ENCODE data around the gene KNOP1.

Gene KNOP1

DNA sequence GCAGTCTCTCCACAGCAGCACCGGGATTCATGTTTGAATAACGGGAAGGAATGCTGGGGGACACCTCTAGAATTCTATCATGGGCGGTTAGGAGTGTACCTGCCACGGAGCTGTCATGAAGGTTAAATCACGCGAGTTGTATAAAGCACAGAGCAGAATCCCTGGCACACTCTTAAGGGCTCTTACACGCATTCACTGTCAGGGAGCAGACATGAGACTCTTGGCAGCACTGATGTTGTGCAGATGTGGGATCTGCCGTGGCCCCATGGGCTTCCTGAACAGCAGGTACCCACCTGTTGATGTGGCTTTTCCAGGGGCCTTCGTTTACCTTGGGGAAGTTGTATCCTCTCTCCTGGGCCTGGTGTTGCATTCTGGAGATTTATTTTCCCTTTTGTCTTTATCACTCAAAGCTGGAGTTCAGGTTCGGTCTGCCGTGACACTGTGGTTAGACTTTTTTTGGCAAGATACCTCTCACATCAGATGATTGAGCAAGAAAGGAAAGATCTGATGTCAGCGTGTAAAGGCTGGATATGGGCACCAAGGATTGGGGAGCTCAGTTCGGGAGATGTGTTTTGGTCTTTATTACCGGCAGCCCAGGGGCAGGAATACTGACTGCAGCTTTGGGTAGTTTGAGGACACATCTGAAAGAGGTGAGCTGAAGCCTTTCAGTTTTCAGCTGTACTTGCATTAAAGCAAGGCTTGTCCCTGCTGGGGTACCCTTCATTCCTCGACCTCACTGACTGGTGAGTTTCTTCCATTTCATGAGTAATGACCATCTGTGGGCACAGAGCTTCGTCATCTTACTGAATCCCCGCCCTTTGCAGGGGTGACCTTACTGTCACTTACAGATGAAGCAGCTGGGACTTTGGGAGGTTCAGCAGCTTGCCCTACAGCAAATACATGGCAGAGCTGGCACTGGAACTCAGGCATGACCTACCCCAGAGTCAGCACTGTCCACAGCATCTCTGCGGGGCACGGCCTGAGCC, 19.3 kb downstream of the KNOP1 start:
- TF ChIP-seq, protein P1, sequence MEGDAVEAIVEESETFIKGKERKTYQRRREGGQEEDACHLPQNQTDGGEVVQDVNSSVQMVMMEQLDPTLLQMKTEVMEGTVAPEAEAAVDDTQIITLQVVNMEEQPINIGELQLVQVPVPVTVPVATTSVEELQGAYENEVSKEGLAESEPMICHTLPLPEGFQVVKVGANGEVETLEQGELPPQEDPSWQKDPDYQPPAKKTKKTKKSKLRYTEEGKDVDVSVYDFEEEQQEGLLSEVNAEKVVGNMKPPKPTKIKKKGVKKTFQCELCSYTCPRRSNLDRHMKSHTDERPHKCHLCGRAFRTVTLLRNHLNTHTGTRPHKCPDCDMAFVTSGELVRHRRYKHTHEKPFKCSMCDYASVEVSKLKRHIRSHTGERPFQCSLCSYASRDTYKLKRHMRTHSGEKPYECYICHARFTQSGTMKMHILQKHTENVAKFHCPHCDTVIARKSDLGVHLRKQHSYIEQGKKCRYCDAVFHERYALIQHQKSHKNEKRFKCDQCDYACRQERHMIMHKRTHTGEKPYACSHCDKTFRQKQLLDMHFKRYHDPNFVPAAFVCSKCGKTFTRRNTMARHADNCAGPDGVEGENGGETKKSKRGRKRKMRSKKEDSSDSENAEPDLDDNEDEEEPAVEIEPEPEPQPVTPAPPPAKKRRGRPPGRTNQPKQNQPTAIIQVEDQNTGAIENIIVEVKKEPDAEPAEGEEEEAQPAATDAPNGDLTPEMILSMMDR (IDR thresholded peaks at IDR 0.05): no peak
- H3K4me3 ChIP-seq (ENCODE audit: low read depth in 1 of 2, low read length in 1 of 2): no peak overlapping the region
- H3K27me3 ChIP-seq: no peaks in the 10 kb centered on the region
- H3K4me1 ChIP-seq (ENCODE audit: control insufficient read depth in 1 of 2, insufficient read depth in 1 of 2, low read depth in 1 of 2, low read length in 1 of 2): no peaks in the 10 kb centered on the region
- H3K9me3 ChIP-seq: no peaks in the 10 kb centered on the region
- H3K36me3 ChIP-seq: peaks cover 50% of the 10 kb centered on the region
- H3K27ac ChIP-seq: no peak overlapping the region

DNA sequence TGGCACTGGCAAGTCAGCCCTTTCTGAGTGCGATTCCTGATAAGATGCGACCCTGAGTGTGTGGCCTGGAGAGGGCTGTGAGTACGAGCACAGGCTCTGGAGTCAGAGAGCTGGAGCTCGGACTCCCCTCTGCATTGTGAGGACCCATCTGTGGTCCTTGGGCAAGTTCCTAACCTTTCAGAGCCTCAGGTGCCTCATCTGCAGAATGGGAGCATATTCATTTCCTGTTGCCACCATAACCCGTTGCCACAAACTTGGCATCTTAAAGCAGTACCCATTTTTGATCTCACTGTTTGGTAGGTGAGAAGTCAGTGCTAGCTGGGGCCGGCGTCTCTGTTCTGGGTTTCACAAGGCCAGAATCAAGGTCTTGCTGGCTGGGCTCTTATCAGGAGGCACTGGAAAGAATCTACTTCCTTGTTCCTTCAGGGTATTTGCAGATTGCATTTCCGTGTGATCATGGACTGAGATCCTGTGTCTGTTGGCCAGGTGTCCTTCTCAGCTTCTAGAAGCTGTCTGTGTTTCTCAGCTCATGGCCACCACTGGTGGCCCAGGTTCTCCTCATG, 20.2 kb downstream of the KNOP1 start:
- Histone ChIP-seq H3K9me3 (no peaks in the 10 kb centered on the region), H3K27me3 (no peaks in the 10 kb centered on the region), H3K36me3 (peaks cover 54% of the 10 kb centered on the region), H3K4me1 (ENCODE audit: control insufficient read depth in 1 of 2, insufficient read depth in 1 of 2, low read depth in 1 of 2, low read length in 1 of 2) (no peaks in the 10 kb centered on the region), H3K4me3 (ENCODE audit: low read depth in 1 of 2, low read length in 1 of 2) (no peak overlapping the region), H3K27ac (no peak overlapping the region)
- TF ChIP-seq, protein P1 (IDR thresholded peaks at IDR 0.05): no peak

DNA sequence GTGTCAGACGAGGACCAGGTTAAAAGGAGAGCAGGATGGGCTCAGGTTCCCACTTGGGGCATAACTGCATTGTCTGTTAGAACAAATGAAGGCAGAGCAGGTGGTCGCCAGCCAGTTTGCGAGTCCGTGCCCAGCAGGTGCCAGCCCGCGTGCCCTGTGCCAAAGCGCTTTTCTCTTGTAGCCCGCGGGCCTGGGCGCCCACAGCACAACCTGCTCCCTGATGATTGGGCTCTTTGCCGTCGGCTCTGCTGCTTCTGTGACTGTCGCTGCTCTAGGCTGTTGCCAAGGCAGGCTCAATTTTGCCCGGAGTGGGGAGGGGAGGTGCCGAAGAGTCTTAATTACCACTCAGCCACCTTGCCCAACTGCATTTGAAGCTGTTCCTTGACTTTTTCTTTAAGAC, 21.1 kb downstream of the KNOP1 start:
- Histone ChIP-seq H3K27me3 (no peaks in the 10 kb centered on the region), H3K27ac (no peak overlapping the region)

DNA sequence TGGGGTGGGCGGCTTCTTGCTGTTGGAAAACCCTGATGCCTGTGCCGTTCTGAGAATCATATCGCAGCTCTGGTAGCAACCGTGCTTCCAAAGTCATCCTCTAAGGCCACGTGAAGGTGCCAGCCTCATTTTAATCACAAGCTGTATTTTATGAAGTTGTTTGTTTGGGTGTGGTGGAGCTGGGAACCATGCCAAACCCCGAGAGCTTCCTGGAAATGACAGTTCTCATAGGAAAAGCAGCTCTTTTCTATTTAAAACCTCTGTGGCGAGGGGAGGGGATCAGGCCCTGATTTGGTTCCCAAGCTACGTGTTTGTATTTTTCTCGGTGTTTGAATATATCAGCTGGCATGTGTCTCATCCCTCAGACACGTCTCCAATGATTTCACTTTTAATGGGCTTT, 21.7 kb downstream of the KNOP1 start:
- H3K9me3 ChIP-seq: no peaks in the 10 kb centered on the region
- H3K4me1 ChIP-seq (ENCODE audit: control insufficient read depth in 1 of 2, insufficient read depth in 1 of 2, low read depth in 1 of 2, low read length in 1 of 2): no peaks in the 10 kb centered on the region
- H3K27ac ChIP-seq: no peak overlapping the region
- TF ChIP-seq, protein P1 (IDR thresholded peaks at IDR 0.05): no peak
- H3K36me3 ChIP-seq: peaks cover 56% of the 10 kb centered on the region
- H3K27me3 ChIP-seq: no peaks in the 10 kb centered on the region
- H3K4me3 ChIP-seq (ENCODE audit: low read depth in 1 of 2, low read length in 1 of 2): no peak overlapping the region

More for the DNA sequence above, 21.1 kb downstream of the KNOP1 start:
- TF ChIP-seq, protein P1 (IDR thresholded peaks at IDR 0.05): no peak
- H3K4me3 ChIP-seq (ENCODE audit: low read depth in 1 of 2, low read length in 1 of 2): no peak overlapping the region
- peaks cover 56% of the 10 kb centered on the region for H3K36me3 ChIP-seq
- H3K9me3 ChIP-seq: no peaks in the 10 kb centered on the region
- no peaks in the 10 kb centered on the region for H3K4me1 ChIP-seq (ENCODE audit: control insufficient read depth in 1 of 2, insufficient read depth in 1 of 2, low read depth in 1 of 2, low read length in 1 of 2)

DNA sequence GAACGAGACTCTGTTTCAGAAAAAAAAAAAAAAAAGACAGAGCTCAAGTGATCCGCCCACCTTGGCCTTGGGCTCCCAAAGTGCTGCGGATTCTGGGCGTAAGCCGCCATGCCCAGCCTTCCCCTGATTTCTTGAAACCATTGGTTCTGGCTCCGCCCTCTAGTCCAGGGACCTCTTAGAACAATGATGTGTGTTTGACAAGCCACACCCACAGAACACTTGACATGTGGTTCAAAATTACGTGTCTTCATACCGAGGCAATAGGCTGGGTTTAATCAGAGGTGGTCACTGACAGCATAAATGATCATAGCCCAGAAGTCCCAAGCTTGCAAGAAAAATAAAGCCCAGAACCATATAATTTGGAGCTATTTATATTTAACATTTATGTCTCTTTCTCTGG, 23.0 kb downstream of the KNOP1 start:
- Histone ChIP-seq H3K27me3 (no peaks in the 10 kb centered on the region), H3K27ac (no peak overlapping the region), H3K9me3 (no peaks in the 10 kb centered on the region), H3K36me3 (peaks cover 47% of the 10 kb centered on the region), H3K4me1 (ENCODE audit: control insufficient read depth in 1 of 2, insufficient read depth in 1 of 2, low read depth in 1 of 2, low read length in 1 of 2) (no peaks in the 10 kb centered on the region), H3K4me3 (ENCODE audit: low read depth in 1 of 2, low read length in 1 of 2) (no peak overlapping the region)
- TF ChIP-seq, protein P1 (IDR thresholded peaks at IDR 0.05): no peak

Measured in neutrophil (primary cell).